K562 (cell line): ENCODE measurements around the gene OTOGL. TPM values are rescaled to one million over a fixed set of nuclear protein-coding genes. Genes with fewer than 3 reads are reported as not detected.

ENCODE experiments used
- ATAC-seq: fragments of 200-7000 bp; cut with Tn5 transposase; 3 replicates; pipeline ENCODE4 v1.9.1; 2020; ENCODE audit warnings: moderate library complexity
- BruUV-seq: library from RNA; stranded (reverse); fragments of 400-500 nt; replicated peaks from 2 replicates; lab custom pipeline; 2021; lab: Mats Ljungman, UMichigan
- CTCF ChIA-PET: fragments of 300-600 bp; formaldehyde crosslinking; extraction: SDS; loops from one replicate; lab custom pipeline; 2021; ENCODE audit warnings: low intra/inter-chr PET ratio; lab: Yijun Ruan, JAX
- POLR2A ChIA-PET: fragments of 300-600, 350-650 bp; sonication (Branson Sonifier 250); formaldehyde crosslinking; extraction: SDS; loops from one replicate; lab custom pipeline; 2021; ENCODE audit warnings: antibody characterized with exemption, inconsistent platforms; lab: Yijun Ruan, JAX
- DNase-seq, 4 experiments: peaks; one replicate each; pipeline versions ENCODE4 v3.0.0 to v3.0.0-alpha.2; 2011 to 2018; ENCODE audit warnings: low spot score in 3 of 4, mixed read lengths in 3 of 4; ENCODE audit errors: extremely low read depth in 1 of 4
- FAIRE-seq: peaks from 2 replicates; lab custom pipeline; 2011; peaks lifted over from hg19 to GRCh38; lab: Jason Lieb, UNC
- H2AFZ ChIP-seq: 2 replicates; pipeline ENCODE4 v1.6.0; 2011; ENCODE audit warnings: low read depth, low read length, control low read depth, inconsistent platforms
- H3K27ac ChIP-seq: fragments of 200-600 bp; 3 replicates; pipeline ENCODE4 v1.8.0; 2011; ENCODE audit warnings: low read depth, mild to moderate bottlenecking, control low read depth, inconsistent platforms, low read length, moderate library complexity, mixed read lengths; ENCODE audit errors: extremely low read depth
- H3K27me3 ChIP-seq, 2 experiments: fragments of 300-600 bp in 1 of 2; 2 replicates in 1 of 2; 3 replicates in 1 of 2; pipeline versions ENCODE4 v1.6.0 to v1.8.0; 2011; ENCODE audit warnings: inconsistent platforms in 2 of 2, low read length in 2 of 2, mild to moderate bottlenecking in 1 of 2, mixed read lengths in 1 of 2, moderate library complexity in 1 of 2; ENCODE audit not compliant: control insufficient read depth in 2 of 2, insufficient read depth in 2 of 2
- H3K36me3 ChIP-seq: fragments of 300-600 bp; 3 replicates; pipeline ENCODE4 v1.8.0; 2011; ENCODE audit warnings: mild to moderate bottlenecking, low read length, inconsistent platforms; ENCODE audit not compliant: control insufficient read depth, insufficient read depth
- H3K4me1 ChIP-seq, 2 experiments: fragments of 200-600 bp in 1 of 2; replicated peaks in 1 of 2; 2 replicates in 1 of 2; 3 replicates in 1 of 2; pipeline versions ENCODE4 v1.5.1 to v1.8.0; 2011; ENCODE audit warnings: inconsistent platforms in 2 of 2, low read length in 2 of 2, mild to moderate bottlenecking in 1 of 2, mixed read lengths in 1 of 2, moderate library complexity in 1 of 2; ENCODE audit not compliant: control insufficient read depth in 2 of 2, insufficient read depth in 2 of 2
- H3K4me2 ChIP-seq: 2 replicates; pipeline ENCODE4 v1.6.1; 2011; ENCODE audit warnings: low read length, control low read depth, inconsistent platforms, mixed read lengths; ENCODE audit not compliant: insufficient read depth
- H3K4me3 ChIP-seq: fragments of 200-600 bp; sonication (generic), shearing (Covaris generic); 2 replicates; pipeline ENCODE4 v1.5.1; 2016; ENCODE audit warnings: control low read depth, inconsistent platforms
- H3K79me2 ChIP-seq: fragments of 200-600 bp; 3 replicates; pipeline ENCODE4 v1.8.0; 2011; ENCODE audit warnings: low read length, inconsistent platforms; ENCODE audit not compliant: control insufficient read depth, insufficient read depth
- H3K9ac ChIP-seq, 2 experiments: 2 replicates each; pipeline versions ENCODE4 v1.6.0 to v1.6.1; 2011; ENCODE audit warnings: low read depth in 2 of 2, low read length in 2 of 2, control low read depth in 1 of 2, inconsistent platforms in 1 of 2, mild to moderate bottlenecking in 1 of 2, mixed read lengths in 1 of 2; ENCODE audit not compliant: insufficient read depth in 1 of 2
- H3K9me1 ChIP-seq: one replicate; pipeline ENCODE4 v1.6.0; 2011; ENCODE audit warnings: inconsistent platforms, mild to moderate bottlenecking, low read length, moderate library complexity; ENCODE audit not compliant: control insufficient read depth, insufficient read depth
- H3K9me3 ChIP-seq: replicated peaks from 2 replicates; pipeline ENCODE4 v1.5.1; 2011; ENCODE audit warnings: low read depth, low read length, inconsistent platforms; ENCODE audit not compliant: control insufficient read depth, insufficient read depth
- H4K20me1 ChIP-seq: replicated peaks from 2 replicates; pipeline ENCODE4 v1.6.1; 2011; ENCODE audit warnings: low read length, inconsistent platforms, mixed read lengths; ENCODE audit not compliant: control insufficient read depth, insufficient read depth
- CHAMP1 ChIP-seq: fragments of 450-650 bp; IDR thresholded peaks from 2 replicates; pipeline ENCODE4 v1.6.1; 2016; ENCODE audit warnings: mild to moderate bottlenecking
- GMEB1 ChIP-seq: fragments of 250-450 bp; sonication (Bioruptor Pico); IDR thresholded peaks from 2 replicates; pipeline ENCODE4 v1.4.0; 2020; ENCODE audit warnings: mild to moderate bottlenecking
- MCM5 ChIP-seq: fragments of 450-650 bp; IDR thresholded peaks from 2 replicates; pipeline ENCODE4 v1.6.1; 2016; ENCODE audit warnings: low read depth
- NONO ChIP-seq, 2 experiments: fragments of 200-400 bp in 1 of 2; fragments of 450-650 bp in 1 of 2; formaldehyde crosslinking in 1 of 2; IDR thresholded peaks; 2 replicates each; pipeline ENCODE4 v1.6.1; 2017; ENCODE audit warnings: low read depth in 2 of 2, mild to moderate bottlenecking in 2 of 2, moderate library complexity in 2 of 2, low read length in 1 of 2
- RBM14 ChIP-seq: fragments of 200-400 bp; formaldehyde crosslinking; IDR thresholded peaks from 2 replicates; pipeline ENCODE4 v1.6.1; 2018; ENCODE audit warnings: low read depth, mild to moderate bottlenecking, low read length, moderate library complexity, borderline replicate concordance; ENCODE audit not compliant: insufficient read depth
- ZKSCAN3 ChIP-seq: fragments of 250-450 bp; sonication (Bioruptor Pico); IDR thresholded peaks from 2 replicates; pipeline ENCODE4 v1.4.0; 2020
- ZNF77 ChIP-seq: fragments of 250-450 bp; sonication (Bioruptor Pico); IDR thresholded peaks from 2 replicates; pipeline ENCODE4 v1.5.0; 2020
- in situ Hi-C: fragments of 300-500 bp; cut with MboI; formaldehyde crosslinking; loops from 4 replicates; pipeline ENCODE4 v1.15.0; 2018; ENCODE audit warnings: inconsistent platforms, mixed read lengths
- intact Hi-C: fragments of 100-400 bp; cut with micrococcal nuclease; formaldehyde crosslinking; loops from 2 replicates; pipeline ENCODE4 v1.14.2; 2022
- polyA plus RNA-seq, 8 experiments: library from polyadenylated mRNA; depleted of rRNA in 4 of 8; stranded (reverse) in 5 of 8; unstranded in 3 of 8; fragments of >200 nt; fragmentation: Nextera tagmentation in 2 of 8; fragmentation: Illumina TruSeq in 1 of 8; extraction: Ambion mirVana in 2 of 8; extraction: Trizol in 1 of 8; gene quantifications; 2 replicates each; pipeline versions ENCODE4 v1.2.1 to v1.2.3, GENCODE V29; 2011 to 2014; ENCODE audit warnings: inconsistent platforms in 1 of 8, missing spikeins in 1 of 8
- total RNA-seq, 7 experiments: library from RNA; depleted of rRNA in 6 of 7; stranded (reverse); fragments of >200 nt in 6 of 7; fragmentation: Illumina TruSeq in 2 of 7; extraction: Trizol in 2 of 7; gene quantifications; 2 replicates each; pipeline versions ENCODE4 v1.2.1 to v1.2.3, GENCODE V29; 2011 to 2021; ENCODE audit warnings: low replicate concordance in 1 of 7

Gene OTOGL
- total and polyA plus RNA-seq, 9 of the 15 experiments (the other 6 are each of a cell fraction or from before 2014, with no cell fraction given) = 0.02 to 0.03 TPM; not detected in 7

- in situ Hi-C loops = no loop called here
These were observed 165.0 kb downstream of the OTOGL start for GRCh38 chr12:80264386-80264785.

More at GRCh38 chr12:80264386-80264785, 165.0 kb downstream of the OTOGL start:
- H3K36me3 ChIP-seq = no peaks in the 10 kb centered on the region
- H3K27me3 ChIP-seq = no peaks in the 10 kb centered on the region
- no peak for ATAC-seq
- no peaks in the 10 kb centered on the region for H3K9me3 ChIP-seq
- no peaks in the 10 kb centered on the region for H4K20me1 ChIP-seq
- no peak for DNase-seq
- POLR2A ChIA-PET = no interaction called here
- FAIRE-seq = no peak
- intact Hi-C loops = no loop called here
- no peak overlapping the region for H3K9ac ChIP-seq
- no peak overlapping the region for H2AFZ ChIP-seq
- CTCF ChIA-PET = no interaction called here
- no peaks in the 10 kb centered on the region for H3K4me1 ChIP-seq
- no peaks in the 10 kb centered on the region for H3K9me1 ChIP-seq
- H3K4me3 ChIP-seq = no peak overlapping the region
- no peak overlapping the region for H3K4me2 ChIP-seq
- BruUV-seq = no TSS peak
- no peak for TF ChIP-seq MCM5
- no peak for TF ChIP-seq GMEB1 (CRISPR knock-in tag)
- TF ChIP-seq ZKSCAN3 (CRISPR knock-in tag) = no peak
- TF ChIP-seq NONO (IDR thresholded peaks at IDR 0.05; ENCODE audit: low read depth in 2 of 2, low read length in 1 of 2) = no peak
- no peak for TF ChIP-seq CHAMP1
- no peak for TF ChIP-seq RBM14
- TF ChIP-seq ZNF77 = no peak
- H3K27ac ChIP-seq = no peak overlapping the region
- H3K79me2 ChIP-seq = no peaks in the 10 kb centered on the region
